Kidney epithelial cell (primary cell): Measurements from ENCODE around the gene COQ2. TPM values are rescaled to one million over a fixed set of nuclear protein-coding genes. Genes with fewer than 3 reads are reported as not detected.
"Not testable (repeated sequence)": the region's sequence is repeated elsewhere in the genome, so short reads cannot be mapped to it uniquely, and the experiment has no call there.

Experiments used
- DNase-seq: peaks from one replicate; pipeline ENCODE4 v3.0.0-alpha.2; 2010; ENCODE audit warnings: low read depth
- H3K27me3 ChIP-seq: 2 replicates; pipeline ENCODE4 v1.6.0; 2011; ENCODE audit warnings: low read length; ENCODE audit not compliant: control insufficient read depth, insufficient read depth
- H3K36me3 ChIP-seq: 2 replicates; pipeline ENCODE4 v1.5.1; 2011; ENCODE audit warnings: low read length; ENCODE audit not compliant: control insufficient read depth, insufficient read depth
- H3K4me3 ChIP-seq: 2 replicates; pipeline ENCODE4 v1.5.1; 2011; ENCODE audit warnings: low read depth, mild to moderate bottlenecking, control low read depth, low read length
- CTCF ChIP-seq: IDR thresholded peaks from 2 replicates; pipeline ENCODE4 v1.5.1; 2011; ENCODE audit warnings: mild to moderate bottlenecking, moderate library complexity, low read length, control low read depth, inconsistent platforms; ENCODE audit not compliant: insufficient read depth, poor library complexity, severe bottlenecking
- total RNA-seq: library from RNA; depleted of rRNA; stranded (reverse); fragments of >200 nt; gene quantifications from 2 replicates; pipeline ENCODE4 v1.2.3, GENCODE V29; 2015

COQ2 gene
- total RNA-seq, 1 donor from 2014 or later = 9.5 TPM

- no peak for DNase-seq
- no peaks in the 10 kb centered on the region for H3K27me3 ChIP-seq
- no peak overlapping the region for H3K4me3 ChIP-seq
- no peaks in the 10 kb centered on the region for H3K36me3 ChIP-seq
- TF ChIP-seq CTCF = no peak
Measured at GRCh38 chr4:83308672-83309071, 24.1 kb upstream of the COQ2 start.

GRCh38 chr4:83307920-83308319, 23.3 kb upstream of the COQ2 start:
- no peak overlapping the region for H3K4me3 ChIP-seq
- no peaks in the 10 kb centered on the region for H3K27me3 ChIP-seq
- no peak for DNase-seq
- no peak for TF ChIP-seq CTCF
- no peaks in the 10 kb centered on the region for H3K36me3 ChIP-seq

- H3K4me3 ChIP-seq = no peak overlapping the region
- no peak for TF ChIP-seq CTCF
- H3K27me3 ChIP-seq = no peaks in the 10 kb centered on the region
- H3K36me3 ChIP-seq = no peaks in the 10 kb centered on the region
- no peak for DNase-seq
Measured at GRCh38 chr4:83305187-83305586, 20.6 kb upstream of the COQ2 start.

GRCh38 chr4:83297548-83298260, 13.1 kb upstream of the COQ2 start:
- Histone ChIP-seq H3K36me3 (no peaks in the 10 kb centered on the region), H3K27me3 (no peaks in the 10 kb centered on the region), H3K4me3 (no peak overlapping the region)
- TF ChIP-seq CTCF = no peak
- no peak for DNase-seq

DNA sequence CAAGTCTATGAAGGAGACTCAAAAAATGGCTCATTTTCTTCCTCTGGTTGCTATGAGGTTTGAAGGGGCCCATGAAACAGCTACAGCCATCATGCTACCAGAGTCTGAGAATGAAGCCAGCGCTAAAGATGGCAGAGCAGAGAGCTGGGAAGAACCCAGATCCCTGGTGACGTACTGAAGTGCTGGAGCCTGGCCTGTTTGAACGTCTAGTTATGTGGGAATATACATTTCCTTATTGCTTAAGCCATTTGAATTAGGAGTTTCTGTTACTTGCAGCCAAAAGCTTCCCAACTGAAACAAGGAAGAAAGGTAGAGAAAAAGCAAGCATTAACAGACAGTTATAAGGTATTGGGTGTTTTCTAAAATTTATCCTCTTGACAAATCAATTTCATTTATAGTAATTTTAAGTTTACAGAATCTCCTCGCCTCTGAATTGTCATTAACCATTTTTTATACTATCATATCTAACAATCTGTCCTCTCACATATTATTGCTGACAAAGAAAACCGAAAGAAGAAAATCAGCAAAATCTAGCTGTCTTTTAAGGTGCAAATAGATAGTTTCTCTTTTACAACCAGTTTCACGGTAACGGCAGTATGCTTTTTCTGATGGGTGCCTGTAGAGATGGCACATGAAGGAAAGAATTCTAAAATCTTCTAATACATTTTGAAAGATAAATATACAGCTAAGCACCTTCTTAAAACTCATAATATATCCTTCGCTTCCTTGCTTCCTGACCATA, 8.9 kb upstream of the COQ2 start:
- Histone ChIP-seq H3K27me3 (no peaks in the 10 kb centered on the region), H3K36me3 (no peaks in the 10 kb centered on the region), H3K4me3 (no peak overlapping the region)
- no peak for DNase-seq
- no peak for TF ChIP-seq CTCF

- H3K27me3 ChIP-seq, H3K4me3 ChIP-seq, DNase-seq, H3K36me3 ChIP-seq: not testable (repeated sequence)
Measured at GRCh38 chr4:83290059-83290774, 5.6 kb upstream of the COQ2 start.

GRCh38 chr4:83288381-83288780, 3.8 kb upstream of the COQ2 start:
- H3K36me3 ChIP-seq, DNase-seq, H3K4me3 ChIP-seq, H3K27me3 ChIP-seq: not testable (repeated sequence)
